ENCODE results near the gene RGS1.

RGS1 gene, protein sequence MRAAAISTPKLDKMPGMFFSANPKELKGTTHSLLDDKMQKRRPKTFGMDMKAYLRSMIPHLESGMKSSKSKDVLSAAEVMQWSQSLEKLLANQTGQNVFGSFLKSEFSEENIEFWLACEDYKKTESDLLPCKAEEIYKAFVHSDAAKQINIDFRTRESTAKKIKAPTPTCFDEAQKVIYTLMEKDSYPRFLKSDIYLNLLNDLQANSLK

DNA sequence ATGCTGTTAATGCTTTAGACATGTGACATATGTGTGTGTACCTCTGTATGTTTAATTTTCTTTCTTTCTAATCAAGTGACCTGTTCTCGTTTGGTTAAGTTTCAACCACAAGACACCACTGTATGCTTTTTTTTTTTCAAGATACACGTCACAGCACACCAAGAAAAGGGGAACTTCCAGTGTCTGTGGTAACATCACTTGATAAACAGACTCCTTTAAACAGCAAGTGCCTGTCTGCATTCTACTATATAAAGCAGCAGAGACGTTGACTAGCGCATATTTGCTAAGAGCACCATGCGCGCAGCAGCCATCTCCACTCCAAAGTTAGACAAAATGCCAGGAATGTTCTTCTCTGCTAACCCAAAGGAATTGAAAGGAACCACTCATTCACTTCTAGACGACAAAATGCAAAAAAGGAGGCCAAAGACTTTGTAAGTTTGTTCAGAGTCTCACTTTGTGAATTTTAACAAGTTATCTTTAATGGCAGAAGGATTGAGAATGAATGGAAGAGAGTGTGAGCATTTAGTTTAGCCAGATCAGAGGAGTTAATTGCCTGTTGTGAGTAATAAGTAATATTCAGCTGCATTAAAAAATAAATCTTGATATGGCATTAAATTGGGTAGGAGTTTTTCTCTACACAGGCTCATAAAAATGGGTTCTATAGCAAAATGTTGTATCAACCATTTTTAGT, at the start of gene RGS1:
RGS1 (plus strand) TSS at position 275 of the 691 bp plus-strand sequence; CDS start at position 295, 20 bp downstream.
- peak; percentile 50 for DNase-seq

DNA sequence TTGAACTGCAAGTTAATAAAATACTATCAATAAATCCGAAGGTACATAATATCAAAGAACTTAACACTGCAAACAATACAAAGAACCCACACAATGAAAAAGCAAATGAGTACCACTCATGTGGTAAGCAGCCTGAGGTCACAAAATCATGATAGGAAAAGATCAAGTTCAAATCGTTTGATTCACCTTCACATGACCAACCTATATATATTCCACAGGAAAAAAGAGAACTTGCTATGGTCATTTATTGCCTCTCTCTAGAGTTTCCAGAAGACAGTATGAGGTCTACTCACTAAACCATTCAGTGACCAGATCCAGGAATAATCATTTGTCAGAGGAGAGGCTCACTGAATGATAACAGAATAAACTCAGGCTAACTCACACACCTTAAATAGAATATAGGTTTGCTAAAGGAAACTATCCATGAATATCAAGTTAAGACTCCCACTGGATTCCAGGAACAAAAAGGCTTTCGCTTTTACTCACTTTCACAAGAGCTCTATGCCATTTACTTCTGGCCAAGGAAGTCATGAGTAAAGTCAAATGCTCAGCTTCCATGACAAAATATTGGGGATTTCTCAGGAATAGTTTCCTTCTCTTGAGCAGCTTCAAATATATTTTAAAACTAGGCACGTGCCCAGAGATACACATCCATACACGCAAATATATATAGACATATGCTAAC, 48.3 kb upstream of the RGS1 start:
- DNase-seq = no peak

DNA sequence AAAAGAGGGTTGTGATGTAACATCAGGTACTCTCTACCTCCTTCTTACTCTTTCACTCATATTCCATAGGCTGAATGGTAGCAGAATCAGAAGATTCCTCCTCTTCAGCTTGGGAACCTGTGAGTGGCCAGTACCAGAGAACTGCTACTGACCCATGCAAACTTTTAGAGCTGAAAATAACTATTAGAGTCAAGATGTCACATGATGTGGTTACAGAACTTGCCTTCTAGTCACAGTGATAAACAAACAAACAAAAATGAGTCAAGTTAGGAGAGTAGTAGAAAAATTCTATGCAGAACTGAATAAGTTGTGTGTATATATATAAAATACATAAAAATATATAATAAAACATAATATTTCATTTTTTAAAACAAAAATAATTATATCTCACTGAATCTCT, 47.6 kb upstream of the RGS1 start:
- DNase-seq = no peak

DNA sequence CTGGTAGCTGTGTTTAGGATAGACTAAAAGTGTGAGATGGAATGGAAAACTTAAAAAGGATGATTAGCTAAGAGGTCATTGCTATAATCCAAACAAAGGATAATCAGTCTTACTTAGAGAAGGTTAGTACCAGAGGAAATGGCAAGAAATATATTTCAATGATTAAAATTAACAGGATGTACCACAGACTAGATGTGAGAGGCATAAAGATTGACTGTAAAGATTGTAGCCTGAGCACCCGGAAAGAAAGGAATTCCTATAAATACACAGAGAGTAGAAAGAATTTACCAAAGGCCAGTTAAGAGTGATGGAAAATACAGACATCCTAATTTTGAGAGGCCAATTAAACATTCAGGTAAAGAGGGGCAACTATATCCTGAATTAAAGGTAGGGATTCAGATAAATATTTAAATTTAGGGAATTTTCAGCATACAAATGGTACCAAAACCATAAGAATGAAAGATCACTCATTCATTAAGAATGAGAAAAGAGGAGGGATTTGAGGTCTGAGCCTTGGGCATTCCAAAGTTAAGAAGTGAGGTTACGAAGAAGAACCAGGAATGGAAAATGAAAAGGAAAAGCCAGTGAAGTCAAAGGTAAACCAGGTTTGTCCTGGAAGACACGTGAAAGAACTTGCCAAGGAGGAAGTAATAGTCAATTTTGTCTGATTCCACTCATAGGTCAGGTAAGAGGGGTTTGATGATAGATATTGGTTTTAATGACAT, 46.4 kb upstream of the RGS1 start:
- DNase-seq = no peak

DNA sequence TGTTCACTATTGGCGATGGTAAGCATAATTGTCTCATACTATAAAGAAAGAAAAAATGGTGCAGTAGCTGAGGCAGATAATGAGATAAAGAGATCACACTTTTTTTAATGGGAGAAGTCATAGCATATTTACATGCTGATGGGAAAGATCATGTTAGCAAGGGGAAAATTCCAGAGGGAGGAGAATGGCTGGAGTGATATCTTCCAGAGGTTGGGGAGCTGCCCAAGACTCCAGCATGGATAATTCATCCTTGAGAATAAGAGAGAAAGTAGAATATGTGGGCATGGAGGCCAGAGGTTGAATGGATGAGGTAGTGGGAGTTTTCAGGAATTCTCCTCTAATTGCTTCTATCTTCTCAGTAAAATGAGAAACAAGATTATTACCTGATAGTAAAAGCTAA, 45.8 kb upstream of the RGS1 start:
- DNase-seq = no peak

DNA sequence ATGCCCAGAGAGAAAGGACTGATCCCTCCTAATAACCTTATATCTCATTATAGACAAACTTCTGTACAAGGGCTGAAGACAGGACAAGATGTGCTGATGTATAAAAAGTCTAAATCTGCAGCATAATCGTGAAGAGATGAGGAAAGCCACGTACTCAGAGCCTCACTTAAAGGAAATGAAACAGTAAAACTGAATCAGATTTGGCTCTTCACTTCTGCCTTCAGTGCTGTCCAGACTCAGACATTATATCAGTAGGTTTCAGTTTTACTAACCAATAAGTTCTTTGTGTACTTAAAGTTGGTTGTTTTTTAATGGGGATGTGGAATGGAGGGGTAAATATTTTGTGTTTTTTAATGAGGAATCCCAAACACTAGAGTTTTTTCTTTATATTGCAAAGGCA, 45.3 kb upstream of the RGS1 start:
- DNase-seq = no peak

DNA sequence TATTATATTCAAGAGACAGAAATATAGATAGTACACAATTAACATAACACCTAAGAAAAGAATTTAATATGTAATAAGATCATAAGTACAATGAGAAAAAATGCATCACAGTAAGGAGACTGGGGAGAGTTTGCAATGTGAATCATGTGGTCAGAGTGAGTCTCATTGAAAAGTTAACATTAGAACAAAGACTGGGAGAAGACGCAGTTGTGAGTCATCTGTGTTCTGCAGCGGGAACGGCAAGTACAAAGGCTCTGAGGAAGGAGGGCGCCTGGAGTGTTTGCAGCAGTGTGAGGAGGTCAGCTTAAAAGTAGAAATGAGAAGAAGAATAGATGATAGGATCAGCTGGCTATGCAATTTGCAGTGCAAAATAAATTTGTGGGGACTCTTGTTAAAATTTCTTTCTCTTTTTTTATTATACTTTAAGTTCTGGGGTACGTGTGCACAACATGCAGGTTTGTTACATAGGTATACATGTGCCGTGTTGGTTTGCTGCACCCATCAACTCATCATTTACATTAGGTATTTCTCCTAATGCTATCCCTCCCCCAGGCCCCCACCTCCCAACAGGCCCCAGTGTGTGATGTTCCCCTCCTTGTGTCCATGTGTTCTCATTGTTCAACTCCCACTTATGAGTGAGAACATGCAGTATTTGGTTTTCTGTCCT, 44.4 kb upstream of the RGS1 start:
- DNase-seq = peak; percentile 29

DNA sequence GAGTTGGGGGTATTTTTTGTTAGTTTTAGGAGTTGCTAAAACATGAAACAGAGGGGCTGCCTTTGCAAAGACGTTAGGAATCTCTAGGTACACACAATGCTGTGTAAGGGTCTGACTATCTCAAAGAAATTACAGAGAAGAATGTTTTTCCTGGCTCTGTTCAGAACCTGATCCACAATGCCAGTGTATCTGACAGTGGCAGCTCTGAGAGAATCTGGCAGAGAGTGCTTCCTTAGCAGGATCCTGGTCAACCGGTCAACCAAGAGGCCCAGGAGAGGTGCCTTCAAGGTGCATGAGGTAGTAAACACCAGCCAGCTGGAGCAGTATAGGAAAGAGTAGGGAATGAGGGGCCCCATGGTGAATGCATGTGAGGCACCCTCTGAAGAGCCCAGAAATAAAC, 40.9 kb upstream of the RGS1 start:
- no peak for DNase-seq

DNA sequence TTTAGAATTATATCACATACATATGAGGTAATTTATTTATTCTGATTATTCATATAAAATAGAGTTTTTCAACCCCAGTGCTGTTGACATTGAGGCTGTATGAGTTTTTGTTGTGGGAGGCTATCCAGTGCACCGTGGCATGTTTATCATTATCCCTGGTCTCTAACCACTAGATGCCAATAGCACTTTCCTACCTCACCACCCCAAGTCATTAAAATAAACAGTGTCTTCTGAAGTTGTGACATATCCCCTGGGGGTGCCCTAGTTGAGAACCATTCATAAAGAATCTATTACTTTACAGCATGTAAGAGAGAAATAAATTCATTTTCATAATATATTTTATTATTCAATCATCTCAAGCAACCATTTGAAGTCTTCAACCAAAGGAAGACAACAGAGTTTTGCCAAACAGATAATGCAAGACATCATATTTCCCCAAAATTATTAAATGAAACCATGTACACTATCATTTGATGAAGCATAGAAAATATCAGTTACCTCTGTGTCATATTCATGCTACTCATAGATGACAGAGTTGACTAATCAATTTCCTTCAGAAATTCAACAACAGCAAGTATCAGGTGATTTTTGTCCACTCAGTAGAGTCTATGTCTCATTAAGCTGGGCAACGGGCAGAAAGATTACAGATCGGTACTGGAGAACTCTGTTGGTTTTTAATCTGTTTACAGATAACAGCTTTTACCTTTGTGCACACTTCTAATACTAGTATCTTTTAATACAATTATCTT, 39.5 kb upstream of the RGS1 start:
- DNase-seq = no peak

DNA sequence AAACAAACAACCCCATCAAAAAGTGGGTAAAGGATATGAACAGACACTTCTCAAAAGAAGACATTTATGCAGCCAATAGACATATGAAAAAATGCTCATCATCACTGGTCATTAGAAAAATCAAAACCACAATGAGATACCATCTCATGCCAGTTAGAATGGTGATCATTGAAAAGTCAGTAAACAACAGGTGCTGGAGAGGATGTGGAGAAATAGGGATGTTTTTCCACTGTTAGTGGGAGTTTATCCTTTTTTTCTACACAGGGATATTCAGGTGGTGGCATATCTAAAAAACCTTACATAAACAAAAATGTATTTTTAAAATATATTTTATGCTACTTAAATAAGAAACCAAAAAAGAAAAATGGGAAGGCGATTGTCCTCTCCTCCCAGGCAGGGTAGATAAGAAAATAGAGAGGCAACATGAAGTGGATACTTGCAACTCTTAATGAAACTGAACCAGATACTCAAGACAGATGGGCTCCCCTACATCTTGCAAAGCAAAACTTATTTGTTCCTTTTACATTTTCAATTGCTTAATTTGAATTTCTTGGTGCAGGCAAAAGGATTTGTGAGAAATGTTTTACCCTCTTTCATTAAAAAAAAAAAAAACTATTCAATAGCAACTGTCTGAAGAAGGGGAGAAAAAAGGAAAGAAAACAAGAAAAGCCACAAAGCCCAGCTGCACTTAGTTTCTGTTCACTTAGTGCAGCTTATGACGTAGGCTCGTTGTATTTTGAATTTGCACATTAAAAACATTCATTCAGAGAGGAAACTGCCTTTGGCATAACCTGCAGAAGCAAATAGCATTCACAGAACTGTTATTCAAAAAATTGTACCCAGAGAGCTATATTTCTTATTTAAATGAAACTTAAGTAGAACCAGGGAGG, 36.9 kb upstream of the RGS1 start:
- DNase-seq = no peak

DNA sequence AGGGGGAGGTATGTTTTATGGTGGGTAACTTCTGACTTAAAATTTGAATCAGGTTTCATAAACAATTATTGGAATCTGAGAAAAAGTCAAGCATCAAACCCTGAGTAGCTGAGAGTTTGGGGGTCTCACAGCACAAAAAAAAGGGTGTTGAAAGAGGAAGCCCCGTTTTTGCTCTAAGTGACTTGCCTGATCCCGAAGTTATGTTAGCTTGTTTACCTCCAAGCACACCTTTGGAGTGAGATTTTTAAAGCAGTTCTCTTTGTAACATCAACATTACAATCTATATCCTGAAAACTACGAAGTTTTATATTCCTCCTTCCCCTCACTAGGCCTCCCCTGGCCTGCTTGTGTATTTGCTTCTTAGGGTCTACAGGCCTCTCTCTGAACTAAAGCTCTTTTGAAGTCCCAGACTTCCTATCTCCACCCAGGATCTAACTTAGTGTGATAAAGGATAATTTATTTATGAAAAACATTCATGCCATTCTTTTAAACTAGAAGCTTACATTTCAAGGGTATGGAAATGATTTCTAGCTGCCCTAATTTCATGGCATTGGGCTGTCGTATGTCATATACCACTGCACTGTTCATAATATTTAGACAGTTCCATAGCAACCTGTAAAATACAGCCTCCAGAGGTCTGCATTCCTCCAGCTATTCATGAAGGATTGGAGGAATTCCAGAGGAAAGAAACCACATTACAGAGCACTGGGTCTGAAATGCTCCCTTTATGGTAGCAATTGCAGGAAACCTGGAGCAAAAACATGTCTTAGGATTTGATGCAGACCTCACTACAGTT, 36.1 kb upstream of the RGS1 start:
- no peak for DNase-seq

DNA sequence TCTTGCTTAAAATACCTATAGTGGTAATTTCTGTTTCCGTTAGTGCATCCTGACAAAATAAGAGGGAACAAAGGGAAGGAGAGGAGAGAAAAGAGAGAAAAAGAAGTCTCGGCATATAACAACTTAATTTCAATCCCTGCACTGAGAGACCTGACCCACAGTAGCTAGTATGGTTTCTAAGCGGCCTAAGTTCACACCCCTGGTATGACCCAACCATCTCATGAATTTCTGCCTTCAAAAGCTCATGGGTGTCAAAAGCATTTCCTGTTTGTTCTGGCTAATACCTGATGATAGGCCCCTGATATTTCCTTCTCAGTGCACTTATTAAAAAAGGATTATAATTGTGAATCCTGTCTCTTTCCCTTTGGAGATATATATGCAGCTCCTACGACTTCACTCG, 32.1 kb upstream of the RGS1 start:
- DNase-seq = no peak

DNA sequence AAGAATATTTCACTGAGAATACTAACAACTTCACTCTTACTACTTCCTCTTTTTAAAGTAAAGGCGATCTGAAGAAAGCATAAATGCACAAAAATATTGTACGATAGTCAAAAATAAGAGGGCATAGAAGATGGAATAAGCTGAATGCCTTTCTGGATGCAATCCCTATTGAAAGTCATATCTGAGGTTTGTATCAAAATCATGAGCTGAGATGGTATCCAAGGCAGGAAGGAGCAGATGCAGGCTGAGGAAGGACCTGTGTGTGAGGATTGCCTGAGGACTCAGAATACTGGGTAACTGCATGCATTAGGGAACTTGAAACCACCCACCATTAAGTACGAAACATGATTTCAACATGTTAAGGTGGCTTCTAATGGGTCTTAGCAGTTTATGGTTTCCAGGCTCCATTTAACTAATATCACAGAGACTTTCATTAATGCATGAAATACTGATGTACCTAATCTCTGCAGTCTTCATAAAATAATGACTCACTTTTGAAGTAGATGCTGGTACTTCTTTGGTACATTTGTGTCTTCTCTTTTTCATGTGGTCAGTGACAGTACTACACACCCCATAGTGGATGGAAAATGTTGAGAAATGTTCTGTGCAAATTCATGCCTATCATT, 29.6 kb upstream of the RGS1 start:
- DNase-seq = no peak

DNA sequence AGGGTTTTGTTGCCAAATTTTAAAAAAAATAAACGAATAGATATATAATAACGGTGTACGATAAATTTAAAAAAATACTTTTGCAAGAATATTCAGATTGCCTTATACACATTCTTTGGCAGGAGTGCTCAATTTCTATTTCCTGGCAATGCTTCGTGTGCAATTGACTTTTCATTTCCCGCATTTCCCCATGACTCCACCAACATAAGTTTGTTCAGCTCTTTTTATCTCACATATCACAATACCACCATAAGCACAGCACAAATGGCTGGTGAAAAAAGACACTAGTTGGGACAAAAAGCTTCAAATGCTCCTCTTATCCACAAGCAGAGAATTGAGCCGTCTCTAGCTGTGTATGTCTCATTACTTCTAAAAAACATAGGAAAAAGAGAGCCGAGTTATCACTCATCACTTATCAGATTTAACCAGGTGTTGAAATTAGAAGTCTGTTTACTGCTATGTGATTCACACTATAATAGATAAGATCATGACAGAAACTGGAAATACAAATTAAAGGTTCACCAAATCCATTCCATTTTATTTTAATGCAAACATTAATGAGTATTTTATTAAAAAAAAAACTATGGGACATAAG, 28.9 kb upstream of the RGS1 start:
- no peak for DNase-seq

DNA sequence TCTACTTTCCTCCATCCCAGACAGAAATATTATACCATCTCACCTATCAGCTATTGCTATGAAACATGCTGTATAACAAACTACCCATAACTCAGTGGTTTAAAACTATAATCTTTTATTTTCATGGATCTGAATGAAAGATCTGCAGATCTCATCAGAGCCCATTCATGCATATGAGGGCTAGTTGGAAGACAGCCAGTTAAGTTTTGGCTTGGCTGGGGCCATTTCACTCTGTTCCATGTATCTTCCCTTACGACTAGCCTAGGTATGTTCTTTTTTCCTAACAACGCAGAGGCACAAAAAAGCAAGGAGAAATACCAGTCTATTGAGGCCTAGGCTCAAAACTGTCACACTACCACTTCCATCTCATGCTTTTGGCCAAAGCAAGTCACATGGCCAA, 28.1 kb upstream of the RGS1 start:
- DNase-seq = no peak

DNA sequence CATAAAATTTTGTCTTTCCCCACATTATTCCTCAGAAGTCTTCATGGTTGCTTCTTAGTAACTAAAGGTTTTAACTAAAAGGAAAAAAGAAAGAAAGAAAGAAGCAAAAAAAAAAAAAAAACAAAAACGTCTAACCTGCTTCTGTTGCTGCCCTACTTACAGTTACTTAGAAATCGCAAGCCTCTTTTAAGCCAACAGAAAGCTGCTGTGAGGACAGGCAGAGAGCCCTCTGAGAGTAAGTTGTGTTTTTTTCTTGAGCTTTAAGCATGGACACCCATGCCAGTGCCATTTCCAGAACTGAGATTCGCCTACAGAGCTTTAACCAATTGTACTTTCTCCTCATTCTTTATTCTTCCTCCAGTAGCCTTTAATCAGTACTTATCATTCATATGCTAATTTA, 25.6 kb upstream of the RGS1 start:
- no peak for DNase-seq

DNA sequence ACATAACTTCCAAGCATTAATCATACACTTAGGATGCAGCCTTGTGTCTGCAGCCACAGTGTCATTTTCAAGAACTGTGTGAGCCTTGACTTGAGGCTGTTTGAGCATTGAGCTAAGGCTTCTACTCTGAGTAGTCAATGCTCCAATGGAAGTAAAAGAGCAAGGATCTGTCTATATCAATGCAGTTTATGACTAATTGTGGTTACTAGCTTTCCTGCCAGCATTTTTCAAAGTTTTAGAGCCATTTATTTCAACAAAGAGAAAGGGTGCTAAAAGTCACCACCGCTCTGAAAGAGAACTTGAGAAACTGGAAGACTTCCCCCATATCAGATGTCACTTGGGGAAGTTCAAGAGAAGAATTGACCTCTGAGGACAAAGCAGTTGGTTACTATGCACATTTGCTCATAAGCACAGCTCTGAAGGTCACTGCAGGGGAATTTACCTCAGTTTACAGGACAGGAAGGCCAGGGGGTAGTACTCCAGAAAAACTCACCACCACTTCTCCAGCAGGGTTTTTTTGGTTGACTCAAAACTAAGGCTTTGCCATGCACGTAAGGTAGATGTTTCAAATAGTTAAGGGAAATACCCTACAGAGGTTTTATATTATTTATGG, 24.5 kb upstream of the RGS1 start:
- DNase-seq = no peak

DNA sequence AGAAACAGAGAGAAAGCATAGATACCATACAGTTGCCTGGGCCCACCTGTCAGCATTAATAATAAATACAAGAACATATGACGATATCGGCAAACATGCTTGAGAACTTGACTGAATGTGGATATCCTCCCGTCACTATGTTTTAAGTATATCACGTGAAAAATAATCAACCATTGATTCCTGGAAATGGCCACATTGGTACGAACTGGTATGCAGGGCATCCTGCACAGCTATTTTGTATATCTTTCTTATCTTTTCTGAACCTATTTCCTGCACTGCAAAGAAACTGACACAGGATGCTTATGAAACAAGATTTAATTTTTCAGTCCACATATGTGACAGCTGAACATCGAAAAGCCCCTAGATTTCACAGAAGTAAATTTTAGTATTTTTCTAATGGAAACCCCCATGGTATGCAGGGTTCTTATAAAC, 22.8 kb upstream of the RGS1 start:
- no peak for DNase-seq

DNA sequence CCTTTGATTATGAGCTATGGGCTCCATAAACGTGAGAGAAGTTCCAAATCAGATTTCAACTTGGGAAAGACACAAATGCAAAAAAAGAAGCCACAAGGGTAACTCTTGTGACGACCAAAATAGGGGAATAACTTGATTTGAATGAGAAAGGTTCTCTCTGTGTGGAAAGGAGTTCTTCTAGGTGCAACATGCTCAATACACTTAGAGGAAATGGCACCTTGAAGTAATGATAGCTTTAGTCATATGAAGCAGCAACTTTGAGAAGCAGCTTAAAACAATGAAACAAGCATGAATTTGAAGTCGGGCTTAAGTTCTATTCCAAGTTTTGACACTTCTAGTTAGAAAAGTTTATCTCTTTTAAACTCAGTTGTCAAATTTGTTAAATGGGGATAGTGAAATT, 21.8 kb upstream of the RGS1 start:
- no peak for DNase-seq

All from activated CD4-positive, alpha-beta T cell treated with anti-CD3 and anti-CD28 coated beads for 1 hour (primary cell).